SJCRH30 (cell line): Measurements from ENCODE around the gene PPP1R10. TPM values are rescaled to one million over a fixed set of nuclear protein-coding genes. Genes with fewer than 3 reads are reported as not detected.

ENCODE experiments used
- DNase-seq, 2 experiments: peaks; one replicate each; pipeline ENCODE4 v3.0.0-alpha.2; 2015 to 2020
- H3K27ac ChIP-seq: fragments of 250-450 bp; sonication (Bioruptor Pico); 2 replicates; pipeline ENCODE4 v1.5.1; 2020; ENCODE audit warnings: mild to moderate bottlenecking, moderate library complexity
- H3K27me3 ChIP-seq: fragments of 250-450 bp; sonication (Bioruptor Pico); 2 replicates; pipeline ENCODE4 v1.5.1; 2020; ENCODE audit warnings: mild to moderate bottlenecking, moderate library complexity
- H3K36me3 ChIP-seq: fragments of 250-450 bp; sonication (Bioruptor Pico); 2 replicates; pipeline ENCODE4 v1.5.1; 2020; ENCODE audit warnings: mild to moderate bottlenecking, moderate library complexity
- H3K4me1 ChIP-seq: fragments of 250-450 bp; sonication (Bioruptor Pico); 2 replicates; pipeline ENCODE4 v1.5.1; 2020; ENCODE audit warnings: mild to moderate bottlenecking, moderate library complexity
- H3K4me3 ChIP-seq: fragments of 250-450 bp; sonication (Bioruptor Pico); 2 replicates; pipeline ENCODE4 v1.5.1; 2020; ENCODE audit warnings: mild to moderate bottlenecking, moderate library complexity
- H3K9me3 ChIP-seq: fragments of 250-450 bp; sonication (Bioruptor Pico); replicated peaks from 2 replicates; pipeline ENCODE4 v1.5.1; 2020; ENCODE audit warnings: mild to moderate bottlenecking, moderate library complexity
- total RNA-seq: library from RNA; depleted of rRNA; stranded (reverse); fragments of >200 nt; shearing (Covaris generic); gene quantifications from 2 replicates; pipeline ENCODE4 v1.2.3, GENCODE V29; 2014

PPP1R10 gene
- total RNA-seq, 1 experiment from 2014 or later, result 120 TPM

- Histone ChIP-seq H3K4me3 (no peak overlapping the region), H3K4me1 (no peaks in the 10 kb centered on the region), H3K9me3 (no peaks in the 10 kb centered on the region), H3K27me3 (no peaks in the 10 kb centered on the region), H3K36me3 (peaks cover 7% of the 10 kb centered on the region; the same call in 1 of the 2 replicates), H3K27ac (no peak overlapping the region)
- DNase-seq, result no peak
Observed at GRCh38 chr6:30643656-30644055, 26.6 kb upstream of the PPP1R10 start.

GRCh38 chr6:30641048-30641447, 24.0 kb upstream of the PPP1R10 start:
- no peak overlapping the region for H3K4me3 ChIP-seq
- H3K27ac ChIP-seq, result no peak overlapping the region
- no peak for DNase-seq
- H3K36me3 ChIP-seq, result peaks cover 7% of the 10 kb centered on the region; the same call in 1 of the 2 replicates
- H3K27me3 ChIP-seq, result no peaks in the 10 kb centered on the region
- no peaks in the 10 kb centered on the region for H3K4me1 ChIP-seq
- H3K9me3 ChIP-seq, result no peaks in the 10 kb centered on the region

- H3K9me3 ChIP-seq, result no peaks in the 10 kb centered on the region
- no peaks in the 10 kb centered on the region for H3K27me3 ChIP-seq
- peaks cover 7% of the 10 kb centered on the region; the same call in 1 of the 2 replicates for H3K36me3 ChIP-seq
- H3K4me1 ChIP-seq, result no peaks in the 10 kb centered on the region
- no peak overlapping the region for H3K27ac ChIP-seq
- no peak overlapping the region for H3K4me3 ChIP-seq
- DNase-seq, result no peak
Observed at GRCh38 chr6:30640481-30640880, 23.4 kb upstream of the PPP1R10 start.

GRCh38 chr6:30635834-30636233, 18.8 kb upstream of the PPP1R10 start:
- Histone ChIP-seq H3K36me3 (peaks cover 4% of the 10 kb centered on the region; the same call in 1 of the 2 replicates), H3K4me1 (no peaks in the 10 kb centered on the region), H3K27me3 (no peaks in the 10 kb centered on the region), H3K27ac (no peak overlapping the region), H3K4me3 (no peak overlapping the region), H3K9me3 (no peaks in the 10 kb centered on the region)
- DNase-seq, result no peak

- DNase-seq, result peak; percentile 91 to 93
- peaks cover 10% of the 10 kb centered on the region for H3K4me1 ChIP-seq
- peak within 1 kb of the TSS; percentile 96 for H3K27ac ChIP-seq
- H3K27me3 ChIP-seq, result no peaks in the 10 kb centered on the region
- H3K4me3 ChIP-seq, result peak within 1 kb of the TSS; percentile 72
- H3K36me3 ChIP-seq, result peaks cover 32% of the 10 kb centered on the region
- no peaks in the 10 kb centered on the region for H3K9me3 ChIP-seq
Observed at GRCh38 chr6:30626484-30627366, 9.7 kb upstream of the PPP1R10 start, which contains the start of gene ATAT1. TSS of gene ATAT1 (plus strand) at chr6:30626874.

- H3K9me3 ChIP-seq, result no peaks in the 10 kb centered on the region
- no peaks in the 10 kb centered on the region for H3K27me3 ChIP-seq
- H3K4me3 ChIP-seq, result no peak overlapping the region
- peak overlapping the region; percentile 96; the same call in 1 of the 2 replicates for H3K27ac ChIP-seq
- no peak for DNase-seq
- H3K4me1 ChIP-seq, result peaks cover 10% of the 10 kb centered on the region
- H3K36me3 ChIP-seq, result peaks cover 30% of the 10 kb centered on the region
Observed at GRCh38 chr6:30625511-30625910, 8.5 kb upstream of the PPP1R10 start.

- Histone ChIP-seq H3K27me3 (no peaks in the 10 kb centered on the region), H3K9me3 (no peaks in the 10 kb centered on the region), H3K4me1 (peaks cover 2% of the 10 kb centered on the region; the same call in 1 of the 2 replicates), H3K27ac (no peak overlapping the region), H3K36me3 (peaks cover 30% of the 10 kb centered on the region), H3K4me3 (no peak overlapping the region)
- no peak for DNase-seq
Observed at GRCh38 chr6:30619561-30619960, 2.5 kb upstream of the PPP1R10 start.

GRCh38 chr6:30618270-30618797, 1.3 kb upstream of the PPP1R10 start:
- DNase-seq, result peak in 1 of 2 experiments; percentile 26
- peak overlapping the region; percentile 75 for H3K4me3 ChIP-seq
- peaks cover 26% of the 10 kb centered on the region for H3K36me3 ChIP-seq
- H3K27ac ChIP-seq, result peak overlapping the region; percentile 98
- no peaks in the 10 kb centered on the region for H3K9me3 ChIP-seq
- peaks cover 4% of the 10 kb centered on the region; the same call in 1 of the 2 replicates for H3K4me1 ChIP-seq
- no peaks in the 10 kb centered on the region for H3K27me3 ChIP-seq

- Histone ChIP-seq H3K27ac (peak within 1 kb of the TSS; percentile 98), H3K36me3 (peaks cover 26% of the 10 kb centered on the region), H3K27me3 (no peaks in the 10 kb centered on the region), H3K9me3 (no peaks in the 10 kb centered on the region), H3K4me1 (peaks cover 4% of the 10 kb centered on the region; the same call in 1 of the 2 replicates), H3K4me3 (peak within 1 kb of the TSS; percentile 75)
- DNase-seq, result peak; percentile 97
Observed at GRCh38 chr6:30617565-30618269, 674 bp upstream of the PPP1R10 start, which contains the start of gene MRPS18B. TSS of gene MRPS18B (plus strand) at chr6:30617840. CDS start at chr6:30617866, 26 bp downstream.

GRCh38 chr6:30615958-30616810, 859 bp downstream of the PPP1R10 start:
- Histone ChIP-seq H3K9me3 (no peaks in the 10 kb centered on the region), H3K4me1 (peaks cover 4% of the 10 kb centered on the region; the same call in 1 of the 2 replicates), H3K27me3 (no peaks in the 10 kb centered on the region), H3K4me3 (peak overlapping the region; percentile 75), H3K36me3 (peaks cover 29% of the 10 kb centered on the region), H3K27ac (peak overlapping the region; percentile 98)
- DNase-seq, result peak in 1 of 2 experiments; percentile 48

- H3K9me3 ChIP-seq, result no peaks in the 10 kb centered on the region
- peak overlapping the region; percentile 75 for H3K4me3 ChIP-seq
- peaks cover 29% of the 10 kb centered on the region for H3K36me3 ChIP-seq
- no peaks in the 10 kb centered on the region for H3K27me3 ChIP-seq
- peak overlapping the region; percentile 98 for H3K27ac ChIP-seq
- H3K4me1 ChIP-seq, result peaks cover 4% of the 10 kb centered on the region; the same call in 1 of the 2 replicates
- DNase-seq, result peak; percentile 58 to 77
Observed at GRCh38 chr6:30615219-30615957, 1.7 kb downstream of the PPP1R10 start.

GRCh38 chr6:30614843-30615218, 2.2 kb downstream of the PPP1R10 start:
- H3K4me1 ChIP-seq, result peaks cover 4% of the 10 kb centered on the region; the same call in 1 of the 2 replicates
- H3K36me3 ChIP-seq, result peaks cover 29% of the 10 kb centered on the region
- H3K27me3 ChIP-seq, result no peaks in the 10 kb centered on the region
- peak overlapping the region; percentile 98 for H3K27ac ChIP-seq
- DNase-seq, result peak; percentile 90 to 96
- H3K9me3 ChIP-seq, result no peaks in the 10 kb centered on the region
- H3K4me3 ChIP-seq, result peak overlapping the region; percentile 75
